ENCODE measurements around the gene RMP24.
A peak's percentile ranks its signal among the peaks of the same experiment; 100 is the strongest.
"Not testable (repeated sequence)": the region's sequence is repeated elsewhere in the genome, so short reads cannot be mapped to it uniquely, and the experiment has no call there.

The RMP24 gene

GRCh38 chr18:35962320-35962719 is 10.2 kb upstream of the RMP24 start:
- TF ChIP-seq POLR2A (IDR thresholded peaks at IDR 0.05) (no peak), POLR2AphosphoS5 (IDR thresholded peaks at IDR 0.05) (no peak), CTCF (IDR thresholded peaks at IDR 0.05) (no peak), EP300 (IDR thresholded peaks at IDR 0.05) (no peak)
- H3K27ac ChIP-seq = no peak overlapping the region
- H3K36me3 ChIP-seq = no peaks in the 10 kb centered on the region
- no peak overlapping the region for H3K4me3 ChIP-seq
- no peaks in the 10 kb centered on the region for H3K4me1 ChIP-seq
- 96% methylated on average over 2 of the region's 2 CpGs for WGBS
- H3K9me3 ChIP-seq = no peaks in the 10 kb centered on the region
- no peaks in the 10 kb centered on the region for H3K27me3 ChIP-seq
- no peak for DNase-seq (ENCODE audit: low spot score in 2 of 2)

GRCh38 chr18:35964319-35964718 is 8.2 kb upstream of the RMP24 start:
- TF ChIP-seq CTCF (IDR thresholded peaks at IDR 0.05) = no peak
- TF ChIP-seq EP300 (IDR thresholded peaks at IDR 0.05) = no peak
- no peak for TF ChIP-seq POLR2A (IDR thresholded peaks at IDR 0.05)
- TF ChIP-seq POLR2AphosphoS5 (IDR thresholded peaks at IDR 0.05) = no peak
- H3K4me3 ChIP-seq = no peak overlapping the region
- no peaks in the 10 kb centered on the region for H3K27me3 ChIP-seq
- no peaks in the 10 kb centered on the region for H3K9me3 ChIP-seq
- peaks cover 4% of the 10 kb centered on the region for H3K4me1 ChIP-seq
- H3K36me3 ChIP-seq = no peaks in the 10 kb centered on the region
- no peak overlapping the region for H3K27ac ChIP-seq
- no peak for DNase-seq (ENCODE audit: low spot score in 2 of 2)

- 59% methylated on average over 4 of the region's 4 CpGs for WGBS
- not testable (repeated sequence) for H3K27me3 ChIP-seq; H3K4me3 ChIP-seq; H3K27ac ChIP-seq; H3K36me3 ChIP-seq; H3K9me3 ChIP-seq; DNase-seq (ENCODE audit: low spot score in 2 of 2)
- H3K4me1 ChIP-seq = peaks cover 13% of the 10 kb centered on the region
Observed at GRCh38 chr18:35967866-35968265, 4.6 kb upstream of the RMP24 start.

GRCh38 chr18:35968278-35968880 is 4.1 kb upstream of the RMP24 start:
- no peak for DNase-seq (ENCODE audit: low spot score in 2 of 2)
- Histone ChIP-seq H3K27ac (no peak overlapping the region), H3K9me3 (no peaks in the 10 kb centered on the region), H3K36me3 (no peaks in the 10 kb centered on the region), H3K4me1 (peaks cover 18% of the 10 kb centered on the region), H3K4me3 (no peak overlapping the region), H3K27me3 (no peaks in the 10 kb centered on the region)
- 42% methylated on average over 9 of the region's 9 CpGs for WGBS
- TF ChIP-seq EP300 (IDR thresholded peaks at IDR 0.05) (no peak), POLR2AphosphoS5 (IDR thresholded peaks at IDR 0.05) (no peak), CTCF (IDR thresholded peaks at IDR 0.05) (no peak), POLR2A (IDR thresholded peaks at IDR 0.05) (no peak)

- Histone ChIP-seq H3K9me3 (no peaks in the 10 kb centered on the region), H3K4me3 (no peak overlapping the region), H3K27me3 (no peaks in the 10 kb centered on the region), H3K27ac (no peak overlapping the region), H3K4me1 (peaks cover 30% of the 10 kb centered on the region), H3K36me3 (no peaks in the 10 kb centered on the region)
- TF ChIP-seq POLR2A (IDR thresholded peaks at IDR 0.05) (no peak), POLR2AphosphoS5 (IDR thresholded peaks at IDR 0.05) (no peak), EP300 (IDR thresholded peaks at IDR 0.05) (no peak), CTCF (IDR thresholded peaks at IDR 0.05) (no peak)
- no peak for DNase-seq (ENCODE audit: low spot score in 2 of 2)
Observed at GRCh38 chr18:35969676-35970075, 2.8 kb upstream of the RMP24 start.

GRCh38 chr18:35971661-35972196 is 750 bp upstream of the RMP24 start:
- peaks cover 12% of the 10 kb centered on the region for H3K36me3 ChIP-seq
- TF ChIP-seq CTCF (IDR thresholded peaks at IDR 0.05) = no peak
- TF ChIP-seq POLR2AphosphoS5 (IDR thresholded peaks at IDR 0.05) = no peak
- no peak for TF ChIP-seq POLR2A (IDR thresholded peaks at IDR 0.05)
- no peak for TF ChIP-seq EP300 (IDR thresholded peaks at IDR 0.05)
- no peaks in the 10 kb centered on the region for H3K9me3 ChIP-seq
- no peaks in the 10 kb centered on the region for H3K27me3 ChIP-seq
- H3K4me3 ChIP-seq = peak overlapping the region; percentile 73
- H3K4me1 ChIP-seq = peaks cover 30% of the 10 kb centered on the region
- no peak for DNase-seq (ENCODE audit: low spot score in 2 of 2)
- peak overlapping the region; percentile 93 for H3K27ac ChIP-seq
- 19% methylated on average over 15 of the region's 15 CpGs for WGBS

Measured in suprapubic skin (tissue), 4 donors.